Esophagus muscularis mucosa (tissue), 3 donors: Measurements from ENCODE around the gene LRRC61.

Experiments
- POLR2A ChIP-seq: fragments of 450-650 bp; IDR thresholded peaks from one replicate; pipeline ENCODE4 v1.6.1; 2017; ENCODE audit warnings: antibody characterized with exemption, moderate library complexity, mild to moderate bottlenecking, low read depth
- POLR2AphosphoS5 ChIP-seq, 2 donors: sonication (generic); formaldehyde crosslinking; IDR thresholded peaks; one replicate each; pipeline ENCODE4 v1.6.1; 2017; ENCODE audit warnings: antibody characterized with exemption in 2 of 2
- TF ChIP-seq, protein P1 (sequence below), 3 experiments: fragments of 200-600 bp in 2 of 3; fragments of 450-650 bp in 1 of 3; sonication (generic) in 2 of 3; IDR thresholded peaks; one replicate each; pipeline ENCODE4 v1.5.1; 2017 to 2019; ENCODE audit warnings: antibody characterized with exemption in 3 of 3, mild to moderate bottlenecking in 2 of 3, moderate library complexity in 1 of 3

DNA sequence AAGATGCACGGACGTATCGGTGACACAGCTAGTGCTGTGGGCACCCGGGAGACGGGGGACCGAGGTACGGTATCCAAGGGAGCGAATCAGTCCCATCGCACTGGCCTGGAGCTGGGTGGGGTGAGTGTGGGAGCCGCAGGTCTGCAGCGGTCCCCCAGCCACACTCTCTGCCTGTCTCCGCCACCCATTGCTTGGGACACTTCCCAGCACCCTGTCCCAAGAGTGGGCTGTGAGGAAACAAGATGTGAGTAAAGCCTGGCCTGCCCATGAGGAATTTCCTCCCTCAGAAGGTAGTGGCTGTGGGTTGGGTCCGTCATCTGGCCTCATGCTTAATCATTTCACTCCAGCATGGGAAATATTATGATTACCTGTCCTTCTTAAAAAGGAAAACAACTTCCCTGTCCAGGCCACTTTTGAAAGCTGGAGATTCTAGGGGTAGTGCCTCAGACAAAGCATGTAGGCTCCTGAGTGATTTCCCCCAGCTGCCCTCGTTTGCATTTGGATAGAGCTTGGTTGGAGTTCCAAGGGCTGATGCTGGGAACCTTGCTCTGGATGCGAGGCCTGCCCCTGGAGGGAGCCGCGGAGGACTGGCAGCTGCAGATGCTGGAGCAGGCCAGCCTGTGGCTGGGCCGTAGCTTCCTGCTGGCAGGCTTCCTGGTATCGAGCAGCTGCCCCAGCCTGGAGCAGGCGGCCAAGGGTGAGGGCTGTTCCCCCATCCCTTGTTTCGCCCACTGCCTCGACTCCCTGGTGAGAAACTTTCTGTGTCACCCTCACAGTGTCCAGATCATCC lies 6.4 kb downstream of the LRRC61 start:
- TF ChIP-seq, protein P1, sequence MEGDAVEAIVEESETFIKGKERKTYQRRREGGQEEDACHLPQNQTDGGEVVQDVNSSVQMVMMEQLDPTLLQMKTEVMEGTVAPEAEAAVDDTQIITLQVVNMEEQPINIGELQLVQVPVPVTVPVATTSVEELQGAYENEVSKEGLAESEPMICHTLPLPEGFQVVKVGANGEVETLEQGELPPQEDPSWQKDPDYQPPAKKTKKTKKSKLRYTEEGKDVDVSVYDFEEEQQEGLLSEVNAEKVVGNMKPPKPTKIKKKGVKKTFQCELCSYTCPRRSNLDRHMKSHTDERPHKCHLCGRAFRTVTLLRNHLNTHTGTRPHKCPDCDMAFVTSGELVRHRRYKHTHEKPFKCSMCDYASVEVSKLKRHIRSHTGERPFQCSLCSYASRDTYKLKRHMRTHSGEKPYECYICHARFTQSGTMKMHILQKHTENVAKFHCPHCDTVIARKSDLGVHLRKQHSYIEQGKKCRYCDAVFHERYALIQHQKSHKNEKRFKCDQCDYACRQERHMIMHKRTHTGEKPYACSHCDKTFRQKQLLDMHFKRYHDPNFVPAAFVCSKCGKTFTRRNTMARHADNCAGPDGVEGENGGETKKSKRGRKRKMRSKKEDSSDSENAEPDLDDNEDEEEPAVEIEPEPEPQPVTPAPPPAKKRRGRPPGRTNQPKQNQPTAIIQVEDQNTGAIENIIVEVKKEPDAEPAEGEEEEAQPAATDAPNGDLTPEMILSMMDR (IDR thresholded peaks at IDR 0.05), result no peak
- TF ChIP-seq POLR2A, result no peak
- no peak for TF ChIP-seq POLR2AphosphoS5 (IDR thresholded peaks at IDR 0.05)
